ENCODE measurements around the gene FBXO38. TPM values are rescaled to one million over a fixed set of nuclear protein-coding genes. Genes with fewer than 3 reads are reported as not detected.

Gene FBXO38
- total RNA-seq, 1 experiment from 2014 or later: 36.3 TPM

DNA sequence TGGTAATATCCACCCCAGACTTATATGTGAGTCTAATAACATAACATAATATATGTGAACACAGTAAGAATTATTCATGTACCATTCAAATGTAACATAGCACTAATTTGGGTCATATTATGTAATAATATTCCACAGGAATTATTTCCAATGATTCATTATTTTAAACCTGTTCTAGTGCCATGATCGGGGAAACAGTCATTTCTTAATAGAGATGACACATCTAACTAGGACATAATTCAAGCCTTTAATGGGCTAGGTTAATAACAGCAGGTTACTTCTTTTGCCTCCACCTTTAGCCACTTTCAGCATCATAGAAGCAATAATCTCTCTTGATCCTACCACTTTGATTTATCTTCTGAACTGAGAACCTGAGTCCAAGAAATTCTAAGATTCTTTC, 36.1 kb upstream of the FBXO38 start (continued):
- TF ChIP-seq SRF (IDR thresholded peaks at IDR 0.05; ENCODE audit: low read depth) (no peak), ZNF274 (IDR thresholded peaks at IDR 0.05; ENCODE audit: low read depth, low read length) (no peak), EZH2 (IDR thresholded peaks at IDR 0.05) (no peak), RAD21 (IDR thresholded peaks at IDR 0.05; ENCODE audit: low read depth) (no peak), POLR2A (IDR thresholded peaks at IDR 0.05; ENCODE audit: borderline replicate concordance, extremely low read depth, insufficient read depth, insufficient read length) (no peak), SIN3A (IDR thresholded peaks at IDR 0.05; ENCODE audit: low read depth) (no peak), POLR2AphosphoS5 (IDR thresholded peaks at IDR 0.05; ENCODE audit: low read depth, low read length) (no peak), EZH2phosphoT487 (IDR thresholded peaks at IDR 0.05; ENCODE audit: borderline replicate concordance) (no peak)
- TF ChIP-seq, protein P1, sequence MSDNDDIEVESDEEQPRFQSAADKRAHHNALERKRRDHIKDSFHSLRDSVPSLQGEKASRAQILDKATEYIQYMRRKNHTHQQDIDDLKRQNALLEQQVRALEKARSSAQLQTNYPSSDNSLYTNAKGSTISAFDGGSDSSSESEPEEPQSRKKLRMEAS (IDR thresholded peaks at IDR 0.05): no peak

- Histone ChIP-seq H3K9me2 (ENCODE audit: insufficient read depth) (no peaks in the 10 kb centered on the region), H3K27me3 (ENCODE audit: insufficient read depth, low read length) (no peaks in the 10 kb centered on the region), H3K9me3 (ENCODE audit: control insufficient read depth in 1 of 2, insufficient read depth in 1 of 2, low read depth in 1 of 2, low read length in 2 of 2) (no peaks in the 10 kb centered on the region), H3K4me1 (ENCODE audit: control insufficient read depth in 1 of 2, insufficient read depth in 2 of 2, low read length in 2 of 2) (no peaks in the 10 kb centered on the region), H4K20me1 (ENCODE audit: insufficient read depth) (no peaks in the 10 kb centered on the region), H2AFZ (ENCODE audit: low read depth, low read length, poor library complexity, severe bottlenecking) (no peak overlapping the region), H3K36me3 (ENCODE audit: control insufficient read depth in 1 of 2, insufficient read depth in 2 of 2, low read length in 2 of 2) (no peaks in the 10 kb centered on the region), H3K27ac (ENCODE audit: low read depth, low read length) (no peak overlapping the region), H3K79me2 (ENCODE audit: insufficient read depth, low read length) (no peaks in the 10 kb centered on the region), H3K4me2 (ENCODE audit: low read length) (no peak overlapping the region), H3K4me3 (replicated peaks in 1 of 2; ENCODE audit: low read depth in 1 of 2, low read length in 2 of 2) (no peak overlapping the region), H3K9ac (ENCODE audit: low read length) (no peak overlapping the region)
- ATAC-seq (no peak), DNase-seq (ENCODE audit: low read depth, low spot score) (no peak)
- no peak for TF ChIP-seq SRF (IDR thresholded peaks at IDR 0.05; ENCODE audit: low read depth)
- no peak for TF ChIP-seq ZFX (IDR thresholded peaks at IDR 0.05)
- TF ChIP-seq TCF7L2 (IDR thresholded peaks at IDR 0.05; ENCODE audit: borderline replicate concordance, extremely low read depth, insufficient read depth, insufficient read length): no peak
- TF ChIP-seq, protein P2, sequence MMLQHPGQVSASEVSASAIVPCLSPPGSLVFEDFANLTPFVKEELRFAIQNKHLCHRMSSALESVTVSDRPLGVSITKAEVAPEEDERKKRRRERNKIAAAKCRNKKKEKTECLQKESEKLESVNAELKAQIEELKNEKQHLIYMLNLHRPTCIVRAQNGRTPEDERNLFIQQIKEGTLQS (IDR thresholded peaks at IDR 0.05): no peak
- no peak for TF ChIP-seq CBX3 (IDR thresholded peaks at IDR 0.05; ENCODE audit: low read depth)
- TF ChIP-seq CEBPB (IDR thresholded peaks at IDR 0.05; ENCODE audit: low read depth): no peak
- TF ChIP-seq EZH2phosphoT487 (IDR thresholded peaks at IDR 0.05; ENCODE audit: borderline replicate concordance): no peak
- TF ChIP-seq RAD21 (IDR thresholded peaks at IDR 0.05; ENCODE audit: low read depth): no peak
- TF ChIP-seq, protein P1 (IDR thresholded peaks at IDR 0.05): no peak
- no peak for TF ChIP-seq POLR2A (IDR thresholded peaks at IDR 0.05; ENCODE audit: borderline replicate concordance, extremely low read depth, insufficient read depth, insufficient read length)
- TF ChIP-seq EZH2 (IDR thresholded peaks at IDR 0.05): no peak
- TF ChIP-seq EGR1 (IDR thresholded peaks at IDR 0.05; ENCODE audit: low read depth): no peak
- TF ChIP-seq ZBTB33 (IDR thresholded peaks at IDR 0.05; ENCODE audit: extremely low read depth, insufficient replicate concordance, low read length): no peak
- TF ChIP-seq SP1 (IDR thresholded peaks at IDR 0.05; ENCODE audit: low read depth): no peak
- TF ChIP-seq, protein P3, sequence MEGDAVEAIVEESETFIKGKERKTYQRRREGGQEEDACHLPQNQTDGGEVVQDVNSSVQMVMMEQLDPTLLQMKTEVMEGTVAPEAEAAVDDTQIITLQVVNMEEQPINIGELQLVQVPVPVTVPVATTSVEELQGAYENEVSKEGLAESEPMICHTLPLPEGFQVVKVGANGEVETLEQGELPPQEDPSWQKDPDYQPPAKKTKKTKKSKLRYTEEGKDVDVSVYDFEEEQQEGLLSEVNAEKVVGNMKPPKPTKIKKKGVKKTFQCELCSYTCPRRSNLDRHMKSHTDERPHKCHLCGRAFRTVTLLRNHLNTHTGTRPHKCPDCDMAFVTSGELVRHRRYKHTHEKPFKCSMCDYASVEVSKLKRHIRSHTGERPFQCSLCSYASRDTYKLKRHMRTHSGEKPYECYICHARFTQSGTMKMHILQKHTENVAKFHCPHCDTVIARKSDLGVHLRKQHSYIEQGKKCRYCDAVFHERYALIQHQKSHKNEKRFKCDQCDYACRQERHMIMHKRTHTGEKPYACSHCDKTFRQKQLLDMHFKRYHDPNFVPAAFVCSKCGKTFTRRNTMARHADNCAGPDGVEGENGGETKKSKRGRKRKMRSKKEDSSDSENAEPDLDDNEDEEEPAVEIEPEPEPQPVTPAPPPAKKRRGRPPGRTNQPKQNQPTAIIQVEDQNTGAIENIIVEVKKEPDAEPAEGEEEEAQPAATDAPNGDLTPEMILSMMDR (IDR thresholded peaks at IDR 0.05 in 2 of 3, conservative IDR thresholded peaks at IDR 0.05 in 1 of 3; ENCODE audit: borderline replicate concordance in 1 of 3, insufficient read depth in 1 of 3, low read depth in 2 of 3, low read length in 2 of 3): no peak
- no peak for TF ChIP-seq POLR2AphosphoS5 (IDR thresholded peaks at IDR 0.05; ENCODE audit: low read depth, low read length)
- TF ChIP-seq SIN3A (IDR thresholded peaks at IDR 0.05; ENCODE audit: low read depth): no peak
- TF ChIP-seq ELF1 (IDR thresholded peaks at IDR 0.05; ENCODE audit: borderline replicate concordance, low read depth): no peak
- ChIA-PET POLR2A (no interaction called here), CTCF (no interaction called here), RAD21 (ENCODE audit: low non-redundant PET in 1 of 2, low total read pairs in 2 of 2, uncharacterized antibody in 2 of 2, unreplicated experiment in 2 of 2) (no interaction called here)
- no TSS peak for BruUV-seq (replicated peaks)
- intact Hi-C loops (cut with micrococcal nuclease): no loop called here
Measured at GRCh38 chr5:148352696-148353095, 31.1 kb upstream of the FBXO38 start.

Data from HCT116 (cell line).